Psoas muscle (tissue), 8 donors: ENCODE results near the gene TNNC1. TPM values are rescaled to one million over a fixed set of nuclear protein-coding genes. Genes with fewer than 3 reads are reported as not detected.

Experiments
- ATAC-seq, 4 donors: fragments of 200-7000 bp; cut with Tn5 transposase; one replicate each; pipeline ENCODE4 v1.9.1; 2020; ENCODE audit warnings: moderate library complexity in 3 of 4, mild to moderate bottlenecking in 2 of 4
- DNase-seq, 2 donors: peaks; one replicate each; pipeline ENCODE4 v3.0.0-alpha.2; 2020
- H3K27ac ChIP-seq: fragments of 200-600 bp; one replicate; pipeline ENCODE4 v1.8.0; 2022
- H3K27me3 ChIP-seq, 3 donors: fragments of 200-600 bp in 1 of 3; one replicate each; pipeline versions ENCODE4 v1.6.1 to v1.8.0; 2013 to 2022; ENCODE audit warnings: low read length in 2 of 3, mild to moderate bottlenecking in 2 of 3, moderate library complexity in 1 of 3; ENCODE audit not compliant: insufficient read depth in 3 of 3
- H3K36me3 ChIP-seq, 2 donors: fragments of 200-600 bp in 1 of 2; one replicate each; pipeline versions ENCODE4 v1.6.1 to v1.8.0; 2013 to 2022; ENCODE audit warnings: low read depth in 1 of 2, mild to moderate bottlenecking in 1 of 2, moderate library complexity in 1 of 2; ENCODE audit not compliant: insufficient read depth in 1 of 2
- H3K4me1 ChIP-seq: fragments of 200-600 bp; one replicate; pipeline ENCODE4 v1.8.0; 2022
- H3K4me3 ChIP-seq: fragments of 200-600 bp; one replicate; pipeline ENCODE4 v1.8.0; 2022; ENCODE audit warnings: mild to moderate bottlenecking
- H3K9me3 ChIP-seq: fragments of 200-600 bp; one replicate; pipeline ENCODE4 v1.8.0; 2022
- CTCF ChIP-seq: fragments of 200-600 bp; IDR thresholded peaks from one replicate; pipeline ENCODE4 v1.8.0; 2022; ENCODE audit warnings: antibody characterized with exemption
- WGBS, 3 donors: extraction: QIAGEN DNeasy Blood & Tissue Kit; methylation state at CpG; one replicate each; pipeline versions ENCODE4 v1.1.6 to v1.1.7; 2013; 5-methylcytosine and 5-hydroxymethylcytosine counted together
- intact Hi-C, 2 donors: fragments of 100-400 bp; cut with DNase I; formaldehyde crosslinking; loops; one replicate each; pipeline versions ENCODE4 v1.11.0 to v1.14.2; 2022
- polyA plus RNA-seq, 3 donors: library from polyadenylated mRNA; stranded (reverse); fragments of 200-250 nt; gene quantifications; one replicate each; pipeline ENCODE4 v1.2.3, GENCODE V29; 2013
- total RNA-seq, 4 donors: library from RNA; stranded (reverse); fragmentation: NEBNext Ultra II Directional in 2 of 4; extraction: Animal tissue kit (Norgen Biotek cat#: 25700) in 2 of 4; gene quantifications; one replicate each; pipeline versions ENCODE4 v1.2.1 to v1.2.4, GENCODE V29; 2021 to 2023
- donor health status: healthy with polysubstance abuse.
- donor health status: DM: no; HTN: no; CAD: no; lungs with moderate emphysema.
- donor health status: Bipolar disorder and iron deficiency.
- donor health status: healthy.
- donor health status: DM: yes; HTN: yes; CAD: no.
- donor health status: DM: no; HTN: no; CAD: no.
- donor health status: DM: no; HTN: no; CAD: no.
- donor health status: DM: yes; HTN: yes; CAD: no.

Gene TNNC1
- total and polyA plus RNA-seq, 7 donors: 4,153 to 7,172 (median 6,385) TPM

DNA sequence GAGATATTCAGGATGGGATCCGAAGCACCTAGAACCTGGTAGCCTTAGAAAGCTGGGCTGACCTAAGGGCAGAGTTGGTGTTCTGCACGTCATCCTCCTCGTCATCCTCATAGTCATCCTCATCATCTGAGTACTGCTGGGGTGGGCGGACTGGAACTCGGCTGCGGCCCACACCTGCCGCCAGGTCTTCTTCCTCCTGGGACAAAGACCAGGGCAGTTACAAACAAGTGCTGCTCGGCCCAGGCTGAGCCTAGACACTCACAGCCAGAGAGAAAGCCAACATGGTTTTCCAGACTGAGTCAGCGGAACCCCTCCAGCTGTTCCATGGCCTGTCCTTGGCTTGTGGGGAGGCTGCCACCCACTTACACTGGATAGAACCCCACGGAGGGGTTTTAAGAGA is 49.5 kb downstream of the TNNC1 start:
- no peak overlapping the region for H3K4me3 ChIP-seq
- ATAC-seq: no peak
- H3K9me3 ChIP-seq: no peaks in the 10 kb centered on the region
- peaks cover 12 to 87% of the 10 kb centered on the region in 2 donors for H3K36me3 ChIP-seq
- H3K27ac ChIP-seq: no peak overlapping the region
- DNase-seq: peak in 1 of 2 donors; percentile 25
- intact Hi-C loops: loop anchor here in 1 of 2 donors (5.0 kb wide), 2 partner anchors 47 to 92 kb away; no protein-coding TSS in a partner anchor
- TF ChIP-seq CTCF: no peak
- peaks cover 16% of the 10 kb centered on the region for H3K4me1 ChIP-seq
- WGBS, 3 donors: 65 to 77% (median 69%) methylated on average over 10 of the region's 10 CpGs
- H3K27me3 ChIP-seq: no peaks in the 10 kb centered on the region

DNA sequence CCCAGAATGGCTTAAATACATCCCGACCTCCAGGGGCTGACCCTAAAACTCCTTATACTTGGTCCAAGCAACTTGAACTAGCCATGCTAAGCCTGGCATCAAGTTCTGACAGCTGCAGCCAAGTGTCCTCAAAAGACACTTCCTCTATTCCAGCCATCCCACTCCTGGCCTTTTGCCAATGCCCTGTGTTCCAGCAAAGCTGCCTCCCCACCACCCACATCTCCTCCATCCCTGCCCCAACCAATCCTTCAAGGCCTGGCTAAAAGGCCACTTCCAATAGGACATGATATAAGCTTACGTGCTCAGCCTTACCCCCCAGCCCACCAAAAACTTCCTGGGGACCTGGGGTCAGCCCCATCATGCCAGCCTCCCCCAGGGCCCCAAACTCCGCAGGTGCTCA is 49.9 kb downstream of the TNNC1 start:
- Histone ChIP-seq H3K27ac (no peak overlapping the region), H3K4me3 (no peak overlapping the region), H3K4me1 (peaks cover 12% of the 10 kb centered on the region), H3K9me3 (no peaks in the 10 kb centered on the region), H3K27me3 (no peaks in the 10 kb centered on the region), H3K36me3 (peaks cover 12 to 87% of the 10 kb centered on the region in 2 donors)
- peak in 1 of 2 donors; percentile 57 for DNase-seq
- intact Hi-C loops: loop anchor here in 1 of 2 donors (5.0 kb wide), 2 partner anchors 47 to 92 kb away; no protein-coding TSS in a partner anchor
- ATAC-seq: peak in 1 of 4 donors; percentile 12
- TF ChIP-seq CTCF: no peak
- WGBS, 3 donors: 58 to 64% (median 61%) methylated on average over 3 of the region's 3 CpGs

- Histone ChIP-seq H3K9me3 (no peaks in the 10 kb centered on the region), H3K27ac (no peak overlapping the region), H3K4me3 (no peak overlapping the region), H3K36me3 (peaks cover 12 to 82% of the 10 kb centered on the region in 2 donors), H3K27me3 (no peaks in the 10 kb centered on the region), H3K4me1 (peaks cover 6% of the 10 kb centered on the region)
- 78 to 91% (median 81%) methylated on average over 19 of the region's 19 CpGs for WGBS, 3 donors
- TF ChIP-seq CTCF: no peak
- no peak for ATAC-seq
- peak in 1 of 2 donors; percentile 39 for DNase-seq
- intact Hi-C loops: loop anchor here in 1 of 2 donors (5.0 kb wide), 2 partner anchors 46 to 91 kb away; no protein-coding TSS in a partner anchor
These were observed 50.5 kb downstream of the TNNC1 start for GRCh38 chr3:52403271-52403841.

DNA sequence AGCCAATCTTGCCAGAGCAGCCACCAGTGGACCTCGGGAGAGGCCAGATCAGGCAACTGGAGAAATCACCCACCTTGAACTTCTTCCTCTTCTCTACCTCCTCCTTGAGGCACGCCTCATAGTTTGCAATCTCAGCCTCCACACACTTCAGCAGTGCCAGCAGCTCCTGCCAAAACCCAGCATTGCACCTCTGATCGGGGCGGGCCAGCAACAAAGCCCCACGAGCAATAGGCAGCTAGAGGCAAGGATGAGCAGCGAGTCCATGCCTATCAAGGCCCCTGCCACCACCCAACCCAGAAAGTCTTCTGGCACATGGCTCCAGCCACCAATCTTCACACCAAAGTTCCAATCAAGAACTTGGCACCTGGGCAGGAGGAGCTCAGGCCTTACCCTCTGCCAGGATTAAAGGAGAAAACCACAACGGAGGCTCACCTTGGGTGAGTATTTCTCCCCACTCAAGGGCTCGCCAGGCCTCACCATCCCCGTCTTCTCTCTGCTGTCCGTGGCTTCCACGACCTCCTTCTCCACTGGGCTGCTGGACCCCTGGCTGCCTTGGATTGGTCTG is 51.1 kb downstream of the TNNC1 start:
- ATAC-seq: no peak
- DNase-seq: peak in 1 of 2 donors; percentile 42
- Histone ChIP-seq H3K27me3 (no peaks in the 10 kb centered on the region), H3K36me3 (peaks cover 12 to 76% of the 10 kb centered on the region in 2 donors), H3K27ac (no peak overlapping the region), H3K4me1 (peaks cover under 1% of the 10 kb centered on the region), H3K9me3 (no peaks in the 10 kb centered on the region), H3K4me3 (no peak overlapping the region)
- WGBS, 3 donors: 88 to 93% (median 91%) methylated on average over 11 of the region's 11 CpGs
- intact Hi-C loops: loop anchor here in 1 of 2 donors (5.0 kb wide), 2 partner anchors 45 to 90 kb away; no protein-coding TSS in a partner anchor
- TF ChIP-seq CTCF: no peak
